ENCODE data around the gene SUSD3. TPM values are rescaled to one million over a fixed set of nuclear protein-coding genes. Genes with fewer than 3 reads are reported as not detected.
"Not testable (repeated sequence)": the region's sequence is repeated elsewhere in the genome, so short reads cannot be mapped to it uniquely, and the experiment has no call there.

Gene SUSD3
- total and polyA plus RNA-seq, 8 donors, result 1.7 to 4.5 (median 2.6) TPM; not detected in 2

- H3K4me1 ChIP-seq, result peaks cover 36 to 65% (median 62%) of the 10 kb centered on the region in 4 donors
- H3K36me3 ChIP-seq, result no peaks in the 10 kb centered on the region
- no peaks in the 10 kb centered on the region for H3K27me3 ChIP-seq
- peak in 1 of 2 donors; percentile 40 for DNase-seq
- H3K27ac ChIP-seq, result peak overlapping the region; percentile 91 to 98 (median 97)
- no peaks in the 10 kb centered on the region for H3K9me3 ChIP-seq
- H3K4me3 ChIP-seq, result peak overlapping the region; percentile 7 to 92 (median 80)
- intact Hi-C loops (cut with DNase I; ENCODE audit: low total_unique reads), result no loop called here
- 60 to 77% (median 69%) methylated on average over 6 to 11 of the region's 11 CpGs for WGBS, 5 donors
- TF ChIP-seq POLR2AphosphoS5 (IDR thresholded peaks at IDR 0.05) (no peak), EP300 (IDR thresholded peaks at IDR 0.05) (no peak), CTCF (IDR thresholded peaks at IDR 0.05) (no peak), POLR2A (IDR thresholded peaks at IDR 0.05) (no peak)
These were observed 39.2 kb downstream of the SUSD3 start for GRCh38 chr9:93097511-93098201.

- WGBS, 5 donors, result 10 to 17% (median 14%) methylated on average over 15 of the region's 15 CpGs
- intact Hi-C loops (cut with DNase I; ENCODE audit: low total_unique reads), result no loop called here
- Histone ChIP-seq H3K36me3 (no peaks in the 10 kb centered on the region), H3K27ac (peak overlapping the region; percentile 79 to 98 (median 97)), H3K4me3 (peak overlapping the region; percentile 7 to 92 (median 80)), H3K27me3 (no peaks in the 10 kb centered on the region), H3K4me1 (peaks cover 36 to 57% (median 56%) of the 10 kb centered on the region in 4 donors), H3K9me3 (no peaks in the 10 kb centered on the region)
- TF ChIP-seq POLR2AphosphoS5 (IDR thresholded peaks at IDR 0.05), result peak; percentile 38 to 94 (median 74)
- no peak for TF ChIP-seq EP300 (IDR thresholded peaks at IDR 0.05)
- DNase-seq, result peak; percentile 85 to 87
These were observed 39.9 kb downstream of the SUSD3 start for GRCh38 chr9:93098236-93098946.

GRCh38 chr9:93099551-93100275 lies 41.2 kb downstream of the SUSD3 start:
- Histone ChIP-seq H3K27ac (peak overlapping the region in 4 of 5 donors; percentile 91 to 98 (median 97)), H3K36me3 (no peaks in the 10 kb centered on the region), H3K4me3 (no peak overlapping the region), H3K27me3 (no peaks in the 10 kb centered on the region), H3K9me3 (peaks cover 0 to 7% (median 3%) of the 10 kb centered on the region in 4 donors), H3K4me1 (peaks cover 35 to 45% (median 43%) of the 10 kb centered on the region in 4 donors)
- intact Hi-C loops (cut with DNase I; ENCODE audit: low total_unique reads), result no loop called here
- TF ChIP-seq POLR2AphosphoS5 (IDR thresholded peaks at IDR 0.05) (no peak), EP300 (IDR thresholded peaks at IDR 0.05) (no peak), CTCF (IDR thresholded peaks at IDR 0.05) (no peak), POLR2A (IDR thresholded peaks at IDR 0.05) (no peak)
- WGBS, 5 donors, result 83 to 94% (median 91%) methylated on average over 10 to 16 of the region's 16 CpGs
- peak in 1 of 2 donors; percentile 5 for DNase-seq

GRCh38 chr9:93100276-93100636 lies 41.8 kb downstream of the SUSD3 start:
- Histone ChIP-seq H3K36me3 (no peaks in the 10 kb centered on the region), H3K27me3 (no peaks in the 10 kb centered on the region), H3K27ac (peak overlapping the region in 1 of 5 donors; percentile 97), H3K4me1 (peaks cover 31 to 40% (median 38%) of the 10 kb centered on the region in 4 donors), H3K9me3 (peaks cover 0 to 7% (median 3%) of the 10 kb centered on the region in 4 donors), H3K4me3 (no peak overlapping the region)
- TF ChIP-seq POLR2AphosphoS5 (IDR thresholded peaks at IDR 0.05), result no peak
- no peak for TF ChIP-seq EP300 (IDR thresholded peaks at IDR 0.05)
- no peak for TF ChIP-seq CTCF (IDR thresholded peaks at IDR 0.05)
- no peak for TF ChIP-seq POLR2A (IDR thresholded peaks at IDR 0.05)
- DNase-seq, result no peak
- 93 to 97% (median 96%) methylated on average over 8 of the region's 8 CpGs for WGBS, 5 donors
- intact Hi-C loops (cut with DNase I; ENCODE audit: low total_unique reads), result no loop called here

- H3K27ac ChIP-seq; intact Hi-C loops (cut with DNase I; ENCODE audit: low total_unique reads); H3K9me3 ChIP-seq; H3K27me3 ChIP-seq; H3K36me3 ChIP-seq; H3K4me3 ChIP-seq; DNase-seq: not testable (repeated sequence)
- peaks cover 34 to 44% (median 38%) of the 10 kb centered on the region in 4 donors for H3K4me1 ChIP-seq
- 87 to 97% (median 96%) methylated on average over 11 of the region's 11 CpGs for WGBS, 5 donors
These were observed 42.6 kb downstream of the SUSD3 start for GRCh38 chr9:93101086-93101485.
